ENCODE data around the gene EYA4.

GRCh38 chr6:133555685-133556084, 314.5 kb downstream of the EYA4 start:
- TF ChIP-seq CTCF (IDR thresholded peaks at IDR 0.05; ENCODE audit: low read length) (no peak), EZH2 (optimal IDR thresholded peaks at IDR 0.05; ENCODE audit: low read depth, low read length) (no peak)

Measured in MM.1S (cell line).